Vagina (tissue), 2 donors: ENCODE data around the gene SNHG17. TPM values are rescaled to one million over a fixed set of nuclear protein-coding genes. Genes with fewer than 3 reads are reported as not detected.
"Not testable (repeated sequence)": the region's sequence is repeated elsewhere in the genome, so short reads cannot be mapped to it uniquely, and the experiment has no call there.

Experiments
- DNase-seq, 2 donors: peaks; one replicate each; pipeline ENCODE4 v3.0.0-alpha.2; 2017; ENCODE audit errors: extremely low spot score in 2 of 2
- H3K27ac ChIP-seq: fragments of 200-600 bp; sonication (generic); one replicate; pipeline ENCODE4 v1.5.1; 2019
- H3K27me3 ChIP-seq: fragments of 200-600 bp; sonication (generic); one replicate; pipeline ENCODE4 v1.5.1; 2019
- H3K36me3 ChIP-seq, 2 donors: fragments of 200-600 bp; sonication (generic); one replicate each; pipeline ENCODE4 v1.5.1; 2017 to 2019
- H3K4me1 ChIP-seq: fragments of 200-600 bp; sonication (generic); one replicate; pipeline ENCODE4 v1.5.1; 2019
- H3K4me3 ChIP-seq, 2 donors: fragments of 200-600 bp; sonication (generic); 1 replicate in 1 of 2; 2 replicates in 1 of 2; pipeline ENCODE4 v1.5.1; 2016 to 2019
- H3K9me3 ChIP-seq: fragments of 200-600 bp; sonication (generic); one replicate; pipeline ENCODE4 v1.5.1; 2019
- CTCF ChIP-seq, 3 experiments: fragments of 450-650 bp in 2 of 3; fragments of 200-600 bp in 1 of 3; sonication (generic) in 1 of 3; IDR thresholded peaks; one replicate each; pipeline ENCODE4 v1.5.1; 2017 to 2019; ENCODE audit warnings: antibody characterized with exemption in 3 of 3, mild to moderate bottlenecking in 2 of 3, moderate library complexity in 2 of 3
- POLR2A ChIP-seq, 2 donors: fragments of 450-650 bp; IDR thresholded peaks; one replicate each; pipeline ENCODE4 v1.6.1; 2017; ENCODE audit warnings: antibody characterized with exemption in 2 of 2, mild to moderate bottlenecking in 2 of 2, moderate library complexity in 2 of 2
- POLR2AphosphoS5 ChIP-seq, 2 donors: sonication (generic); formaldehyde crosslinking; IDR thresholded peaks; one replicate each; pipeline ENCODE4 v1.9.0; 2017; ENCODE audit warnings: antibody characterized with exemption in 2 of 2, mild to moderate bottlenecking in 2 of 2, low read depth in 1 of 2; ENCODE audit not compliant: insufficient read depth in 1 of 2
- intact Hi-C: fragments of 100-400 bp; cut with DNase I; formaldehyde crosslinking; loops from one replicate; pipeline ENCODE4 v1.15.1; 2023
- total RNA-seq: library from RNA; depleted of rRNA; stranded (reverse); fragments of >200 nt; gene quantifications from one replicate; pipeline ENCODE4 v1.2.3, GENCODE V29; 2016

Gene SNHG17
- total RNA-seq, 1 donor from 2014 or later: 37.3 TPM

GRCh38 chr20:38386004-38386403 lies 49.1 kb downstream of the SNHG17 start:
- H3K4me3 ChIP-seq: no peak overlapping the region
- no peaks in the 10 kb centered on the region for H3K36me3 ChIP-seq
- H3K9me3 ChIP-seq: no peaks in the 10 kb centered on the region
- no peak for DNase-seq
- TF ChIP-seq POLR2A (IDR thresholded peaks at IDR 0.05) (no peak), POLR2AphosphoS5 (IDR thresholded peaks at IDR 0.05; ENCODE audit: insufficient read depth in 1 of 2, low read depth in 1 of 2) (no peak), CTCF (IDR thresholded peaks at IDR 0.05) (no peak)
- no peaks in the 10 kb centered on the region for H3K27me3 ChIP-seq
- H3K27ac ChIP-seq: no peak overlapping the region
- intact Hi-C loops: no loop called here
- no peaks in the 10 kb centered on the region for H3K4me1 ChIP-seq

GRCh38 chr20:38383147-38383546 lies 52.0 kb downstream of the SNHG17 start:
- TF ChIP-seq POLR2A (IDR thresholded peaks at IDR 0.05): no peak
- TF ChIP-seq CTCF (IDR thresholded peaks at IDR 0.05): no peak
- no peak for TF ChIP-seq POLR2AphosphoS5 (IDR thresholded peaks at IDR 0.05; ENCODE audit: insufficient read depth in 1 of 2, low read depth in 1 of 2)
- intact Hi-C loops: no loop called here
- no peaks in the 10 kb centered on the region for H3K9me3 ChIP-seq

GRCh38 chr20:38377838-38378237 lies 57.3 kb downstream of the SNHG17 start:
- H3K9me3 ChIP-seq, H3K36me3 ChIP-seq, H3K4me3 ChIP-seq, DNase-seq, H3K4me1 ChIP-seq, H3K27me3 ChIP-seq, intact Hi-C loops, H3K27ac ChIP-seq: not testable (repeated sequence)

More at GRCh38 chr20:38383147-38383546, 52.0 kb downstream of the SNHG17 start:
- no peaks in the 10 kb centered on the region for H3K4me1 ChIP-seq
- no peak for DNase-seq
- H3K36me3 ChIP-seq: no peaks in the 10 kb centered on the region
- H3K27me3 ChIP-seq: no peaks in the 10 kb centered on the region
- no peak overlapping the region for H3K4me3 ChIP-seq
- no peak overlapping the region for H3K27ac ChIP-seq

- H3K4me1 ChIP-seq: no peaks in the 10 kb centered on the region
- H3K9me3 ChIP-seq: no peaks in the 10 kb centered on the region
- no peaks in the 10 kb centered on the region for H3K27me3 ChIP-seq
- H3K27ac ChIP-seq: no peak overlapping the region
- TF ChIP-seq CTCF (IDR thresholded peaks at IDR 0.05) (no peak), POLR2A (IDR thresholded peaks at IDR 0.05) (no peak), POLR2AphosphoS5 (IDR thresholded peaks at IDR 0.05; ENCODE audit: insufficient read depth in 1 of 2, low read depth in 1 of 2) (no peak)
- intact Hi-C loops: no loop called here
- no peak overlapping the region for H3K4me3 ChIP-seq
- no peaks in the 10 kb centered on the region for H3K36me3 ChIP-seq
- DNase-seq: no peak
Measured at GRCh38 chr20:38377039-38377685, 58.0 kb downstream of the SNHG17 start.

GRCh38 chr20:38373898-38374297 lies 61.2 kb downstream of the SNHG17 start:
- DNase-seq: no peak
- H3K27ac ChIP-seq: no peak overlapping the region
- no peaks in the 10 kb centered on the region for H3K27me3 ChIP-seq
- no peak overlapping the region for H3K4me3 ChIP-seq
- H3K4me1 ChIP-seq: no peaks in the 10 kb centered on the region
- TF ChIP-seq POLR2AphosphoS5 (IDR thresholded peaks at IDR 0.05; ENCODE audit: insufficient read depth in 1 of 2, low read depth in 1 of 2) (no peak), CTCF (IDR thresholded peaks at IDR 0.05) (no peak), POLR2A (IDR thresholded peaks at IDR 0.05) (no peak)
- H3K36me3 ChIP-seq: no peaks in the 10 kb centered on the region
- intact Hi-C loops: no loop called here
- no peaks in the 10 kb centered on the region for H3K9me3 ChIP-seq
